ENCODE results near the gene HK3.

HK3 gene

DNA sequence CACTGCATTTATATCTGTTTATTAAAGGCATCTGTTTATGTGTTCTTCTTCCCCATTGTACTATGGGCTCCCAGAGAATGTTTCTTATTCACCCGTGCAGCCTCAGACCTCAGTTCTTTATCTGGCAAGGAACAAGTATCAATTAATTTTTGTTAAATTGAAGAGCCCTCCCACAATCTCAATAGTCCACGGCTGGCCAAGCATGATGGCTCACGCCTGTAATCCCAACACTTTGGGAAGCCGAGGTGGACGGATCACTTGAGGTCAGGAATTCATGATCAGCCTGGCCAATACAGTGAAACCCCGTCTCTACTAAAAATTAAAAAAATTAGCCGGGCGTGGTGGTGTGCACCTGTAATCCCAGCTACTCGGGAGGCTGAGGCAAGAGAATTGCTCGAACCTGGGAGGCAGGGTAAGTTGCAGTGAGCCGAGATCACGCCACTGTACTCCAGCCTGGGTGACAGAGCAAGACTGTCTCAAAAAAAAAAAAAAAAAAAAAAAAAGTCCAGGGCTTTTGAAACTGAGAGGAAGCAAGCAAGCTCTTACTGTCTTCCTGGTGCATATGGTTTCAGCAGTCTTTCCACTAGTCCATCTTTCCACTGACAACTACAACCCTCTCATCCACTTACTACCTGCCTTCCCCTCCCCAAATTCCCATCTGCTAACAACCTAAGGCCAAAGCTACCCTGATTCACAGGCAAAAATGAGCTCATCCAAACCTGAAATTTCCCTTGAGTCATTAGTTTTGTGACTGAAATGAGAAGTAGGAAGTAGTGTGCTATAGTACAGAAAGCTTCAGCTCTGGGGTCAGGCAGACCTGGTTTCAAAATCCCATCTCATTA lies 2.3 kb upstream of the HK3 start:
- no peak for DNase-seq

DNA sequence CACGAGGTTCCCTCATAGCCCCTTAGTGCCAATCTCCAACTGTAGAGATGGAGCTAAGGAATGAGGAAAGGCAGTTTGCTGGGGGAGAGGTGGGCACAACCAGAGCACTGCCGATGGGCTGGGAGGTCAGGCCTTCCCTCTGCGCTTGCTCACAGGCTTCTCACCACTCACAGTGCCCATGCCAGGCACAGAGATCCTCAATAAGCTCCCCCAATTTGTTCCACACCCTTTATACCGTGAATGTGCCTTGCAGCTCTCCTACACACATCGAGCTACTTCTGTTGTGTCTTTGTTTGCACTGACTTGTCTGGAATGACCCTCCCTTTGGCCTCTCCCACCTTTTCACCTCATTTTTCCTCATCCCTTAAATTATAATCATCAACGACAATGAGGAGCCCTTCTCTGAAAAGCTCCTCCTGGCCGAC lies 1.6 kb upstream of the HK3 start:
- DNase-seq: no peak

DNA sequence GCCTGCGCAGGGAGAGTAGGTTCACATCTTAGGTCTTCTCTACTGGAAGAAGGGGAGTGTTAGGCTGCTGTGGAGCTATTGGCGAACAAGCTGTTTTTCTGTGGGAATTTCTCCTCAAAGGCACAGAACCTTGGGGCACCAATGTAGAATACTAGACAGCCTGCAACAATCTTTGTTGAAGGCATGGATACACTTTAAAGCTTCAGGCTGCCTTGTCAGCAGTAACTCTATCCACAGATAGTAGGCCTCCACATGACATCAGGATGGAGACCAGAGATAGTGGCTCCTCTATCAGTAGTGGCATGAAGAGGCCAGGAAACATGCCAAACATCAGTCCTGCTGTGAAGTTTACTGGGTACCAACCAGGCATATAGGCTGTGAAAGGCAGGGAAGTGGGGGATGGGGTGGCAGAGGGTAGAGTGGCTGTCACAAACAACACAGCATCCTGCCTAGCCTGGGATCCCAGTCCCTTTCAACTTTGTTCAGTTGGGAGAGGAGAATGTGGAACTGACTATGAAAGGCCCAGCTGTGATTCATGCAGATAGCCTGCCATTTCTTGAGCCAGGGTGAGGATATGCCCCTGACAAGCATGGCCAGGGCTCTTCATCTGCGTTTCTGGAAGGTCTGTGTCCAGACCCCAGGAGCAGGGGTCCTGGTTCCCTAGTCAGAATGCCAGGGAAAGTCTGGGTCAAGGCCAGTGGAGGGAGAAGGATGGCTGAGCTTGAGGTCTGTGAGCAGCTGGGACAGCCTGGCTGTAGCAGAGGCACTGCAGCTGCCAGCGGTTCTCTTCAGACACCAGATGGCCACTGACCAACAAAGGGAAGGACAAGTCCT lies 1.0 kb upstream of the HK3 start:
- DNase-seq: no peak

DNA sequence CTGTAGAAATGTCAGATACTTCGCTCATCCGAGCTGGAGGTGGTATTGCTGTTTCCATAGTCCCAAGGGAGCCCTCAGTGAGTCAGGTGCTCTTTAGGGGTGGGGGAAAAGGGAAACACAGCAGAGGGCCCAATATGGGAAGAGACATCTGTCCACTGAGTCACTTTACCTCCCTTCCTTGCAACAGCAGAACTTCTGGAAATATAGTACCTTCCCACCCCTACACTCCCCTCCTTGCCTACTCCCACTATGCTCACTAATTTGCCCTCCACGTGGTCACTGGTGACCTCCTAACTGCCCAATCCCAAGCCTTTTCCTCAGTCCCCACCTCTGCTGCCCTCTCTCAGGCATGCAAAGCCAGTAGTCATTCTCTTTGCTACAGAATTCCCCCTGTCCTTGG lies 1.9 kb downstream of the HK3 start:
- no peak for DNase-seq

DNA sequence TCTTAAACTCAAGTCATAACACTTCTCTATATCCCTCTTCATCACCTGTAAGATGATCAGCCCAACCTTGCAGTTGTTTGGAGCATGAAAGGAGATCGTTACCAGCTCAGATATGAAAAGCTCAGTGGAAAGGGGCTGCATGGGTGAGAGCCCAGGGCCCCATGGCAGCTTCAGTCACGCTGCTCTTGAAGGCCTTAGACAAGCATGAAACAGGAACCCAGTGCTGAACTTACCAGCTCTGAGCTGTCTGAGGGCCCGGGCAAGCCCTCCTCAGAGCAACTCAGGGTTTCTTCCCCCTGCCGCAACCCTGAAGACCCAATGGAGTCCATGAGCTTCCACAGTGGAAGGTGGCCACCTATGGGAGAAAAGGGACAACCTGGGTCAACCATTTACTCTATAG lies 3.3 kb downstream of the HK3 start:
- no peak for DNase-seq

DNA sequence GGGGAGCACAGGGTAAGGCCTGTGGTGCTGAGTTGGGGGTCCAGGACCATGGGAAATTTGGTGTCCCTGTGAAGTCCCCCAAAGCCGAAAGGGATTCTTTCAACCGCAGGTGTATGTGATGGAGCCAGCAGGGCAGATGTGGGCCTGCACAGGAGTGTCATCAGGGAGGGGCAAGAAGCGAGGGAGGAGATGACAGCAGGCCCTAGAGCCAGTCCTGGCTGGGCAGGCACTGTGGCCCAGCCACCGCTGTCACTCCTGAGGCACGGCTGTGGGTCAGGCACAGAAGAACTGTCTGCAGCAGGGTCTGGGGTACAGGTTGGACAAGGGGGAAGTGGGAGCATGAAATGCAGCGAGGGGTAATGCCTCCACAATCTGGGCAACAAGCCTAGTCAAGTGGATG lies 4.8 kb downstream of the HK3 start:
- no peak for DNase-seq

DNA sequence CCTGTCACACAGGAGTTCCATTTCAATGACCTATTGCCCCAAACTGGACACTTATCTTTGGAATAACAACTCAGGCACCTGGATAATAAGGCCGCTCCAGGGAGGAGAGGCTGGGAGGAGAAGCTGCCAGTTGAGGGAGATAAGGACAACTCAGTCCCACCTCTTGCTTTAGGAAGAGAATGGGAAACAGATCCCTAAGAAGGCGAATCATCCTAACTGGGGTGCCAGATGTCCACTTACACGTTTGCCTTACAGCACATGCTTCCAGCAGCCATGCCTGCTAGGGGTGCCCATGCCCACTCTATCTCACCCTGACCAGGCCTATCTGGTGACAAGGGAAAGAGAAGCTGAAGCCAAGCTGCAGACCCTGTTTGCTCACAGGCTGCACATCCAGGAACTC lies 6.5 kb downstream of the HK3 start:
- DNase-seq: no peak

DNA sequence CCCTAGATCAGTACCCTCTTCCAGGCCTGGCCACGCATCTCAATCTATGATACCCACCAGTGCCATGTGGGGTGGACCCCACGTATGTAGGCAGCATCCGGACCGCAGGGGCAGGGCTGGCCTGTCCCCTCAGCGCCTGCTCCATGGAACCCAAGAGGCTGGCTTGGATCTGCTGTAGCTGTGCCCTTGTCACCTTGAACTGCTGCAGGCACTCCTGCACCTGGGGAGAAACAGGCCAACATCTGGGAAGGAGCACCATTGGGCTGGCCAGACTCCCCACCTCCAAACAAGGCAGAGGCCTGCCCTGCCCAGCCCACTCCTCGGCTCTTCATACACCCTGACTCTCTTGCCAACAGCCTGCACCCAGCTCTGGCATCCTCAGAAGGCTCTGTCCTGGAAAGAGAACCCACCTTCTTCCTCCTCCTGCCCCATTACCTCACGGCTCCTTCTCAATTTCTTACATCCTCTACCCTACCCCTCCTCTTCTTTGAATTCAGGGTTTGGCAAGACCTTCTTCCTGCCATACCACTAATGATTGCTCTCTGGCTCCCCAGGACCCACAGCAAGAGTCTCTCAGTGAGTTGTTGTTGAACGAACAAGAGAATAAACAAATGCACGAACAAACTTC lies 7.7 kb downstream of the HK3 start:
- no peak for DNase-seq

DNA sequence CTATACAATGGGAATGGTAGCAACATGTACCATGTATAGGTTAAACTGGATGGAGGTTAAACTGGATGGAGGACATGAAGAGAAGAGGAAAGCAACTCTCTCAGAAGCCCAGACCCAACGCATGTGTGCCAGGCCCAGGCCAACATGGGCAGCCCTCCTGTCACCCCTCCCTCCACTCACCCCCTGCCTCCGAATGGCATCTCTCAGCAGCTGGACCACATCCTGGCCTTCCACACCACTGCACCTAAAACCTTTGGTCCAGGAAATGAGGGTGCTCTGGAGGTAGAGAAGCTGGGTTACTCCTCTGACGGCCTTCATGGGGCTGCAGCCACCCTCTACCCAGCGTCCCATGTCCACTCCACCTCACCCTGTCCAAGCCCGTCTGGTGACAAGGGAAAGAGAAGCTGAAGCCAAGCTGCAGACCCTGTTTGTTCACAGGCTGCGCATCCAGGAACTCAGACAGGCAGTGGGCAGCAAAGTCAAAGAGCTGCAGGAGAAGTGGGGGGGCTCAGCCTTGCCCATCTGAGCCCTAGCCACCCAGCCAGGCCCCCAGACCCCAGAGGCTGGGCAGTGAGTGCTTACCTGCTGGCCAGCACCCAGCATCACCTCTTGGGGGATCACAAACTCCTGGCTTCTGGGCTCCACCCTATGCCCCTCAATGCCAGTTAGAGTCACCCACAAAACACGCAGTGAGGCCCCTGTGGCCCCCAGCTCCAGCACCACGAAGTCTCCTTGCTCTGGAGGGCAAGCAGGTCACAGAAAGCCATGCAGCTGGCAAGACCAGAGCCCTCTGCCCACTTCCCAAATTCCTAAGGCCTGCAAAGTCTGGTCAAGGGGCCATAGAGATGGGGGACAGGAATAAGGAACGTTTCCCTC lies 8.5 kb downstream of the HK3 start:
- DNase-seq: no peak

DNA sequence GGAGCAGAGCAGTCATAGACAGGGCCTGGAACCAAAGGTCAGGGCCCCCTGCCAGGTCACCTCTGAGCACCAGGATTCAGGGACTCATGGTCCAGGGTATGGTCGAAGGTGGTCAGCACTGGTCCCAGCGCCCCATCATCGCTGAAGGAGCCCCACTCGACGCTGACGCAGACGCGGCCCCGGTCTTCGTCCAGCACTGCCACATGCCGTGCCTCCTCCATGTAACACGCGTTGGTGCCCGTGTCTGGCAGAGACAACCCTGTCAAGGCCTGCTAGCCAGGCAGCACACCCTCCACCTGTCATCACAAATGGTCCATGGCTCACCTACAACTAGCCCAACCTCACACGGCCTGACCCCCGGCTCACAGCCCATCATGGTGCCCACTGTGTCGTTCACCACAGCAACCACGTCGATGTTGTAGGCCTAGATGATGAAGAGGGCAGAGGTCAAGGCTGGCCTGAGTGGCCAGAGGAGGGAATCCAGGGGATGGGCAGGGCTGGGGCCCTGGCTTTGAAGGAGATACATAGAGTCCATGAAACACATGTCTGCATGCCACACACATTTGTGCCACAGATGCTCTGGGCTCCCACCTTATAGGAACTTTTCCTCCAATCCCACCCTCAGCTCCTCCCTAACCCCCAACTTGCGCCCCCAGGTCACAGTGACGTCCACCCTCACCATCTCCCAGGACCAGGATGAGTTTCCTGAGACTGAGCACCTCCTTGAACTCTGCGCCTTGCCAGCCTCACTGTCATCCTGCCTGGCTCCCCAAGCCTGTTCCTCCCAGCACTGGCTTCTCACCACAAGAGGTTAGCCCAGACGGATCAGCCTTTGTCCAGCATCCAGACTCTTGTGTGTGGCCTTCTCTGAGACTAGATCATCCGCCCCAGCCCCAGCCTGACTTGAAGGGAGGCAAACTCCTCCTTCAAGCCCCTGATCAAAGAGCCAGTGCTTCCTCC lies 9.5 kb downstream of the HK3 start:
- DNase-seq: no peak

DNA sequence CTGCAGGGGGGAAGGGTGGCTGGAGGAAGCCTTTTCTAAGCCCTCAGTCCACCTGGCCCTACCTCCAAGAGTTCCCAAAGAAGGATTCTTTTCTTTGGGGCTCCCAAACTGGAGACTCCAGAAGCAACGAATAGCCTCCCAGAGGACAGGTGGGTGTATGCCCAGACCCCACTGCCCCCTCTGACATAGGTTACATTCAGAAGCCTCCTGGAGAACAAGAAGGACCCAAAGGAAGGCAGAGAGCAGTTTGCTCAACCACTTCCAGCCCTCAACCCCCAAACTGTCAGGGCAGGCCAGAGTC lies 10.3 kb downstream of the HK3 start:
- DNase-seq: no peak

DNA sequence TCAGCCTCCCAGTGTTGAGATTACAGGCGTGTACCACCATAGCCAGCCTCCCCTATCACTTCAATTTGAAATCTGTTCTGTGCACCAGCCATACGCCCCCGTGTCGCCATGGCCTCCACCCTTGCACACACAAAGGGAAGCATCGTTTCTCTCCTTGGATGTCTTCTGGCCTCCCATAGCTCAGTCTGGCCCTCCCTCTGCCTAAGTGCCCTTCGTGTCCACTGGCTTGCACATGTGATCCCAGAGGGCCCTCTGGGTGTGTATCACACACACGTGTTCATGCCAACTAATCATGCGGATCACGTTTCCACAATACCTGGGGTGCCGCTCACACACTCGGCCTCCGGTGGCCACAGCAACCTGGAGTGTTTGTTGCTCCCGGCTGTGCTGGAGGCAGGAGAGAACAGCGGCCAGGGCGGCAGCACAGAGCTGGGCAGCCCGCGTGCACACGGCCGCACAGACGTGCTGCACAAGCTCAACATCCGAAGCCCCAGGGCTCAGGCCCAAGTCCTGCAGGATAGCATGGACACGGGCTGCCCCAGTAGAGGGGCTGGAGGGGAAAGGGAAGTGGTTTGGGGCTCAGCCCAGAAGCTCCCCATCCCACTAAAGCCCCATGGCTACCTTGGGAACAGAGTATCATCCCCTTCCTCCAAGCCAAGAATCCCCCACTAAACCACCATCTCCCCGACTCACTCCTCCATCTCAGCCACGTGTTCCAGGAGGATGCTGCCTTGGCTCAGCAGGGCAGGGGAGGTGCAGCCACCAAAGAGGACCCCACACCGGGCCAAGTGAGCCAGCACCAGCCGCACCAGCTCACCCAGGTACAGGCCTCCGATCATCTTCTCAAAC lies 10.9 kb downstream of the HK3 start:
- no peak for DNase-seq

DNA sequence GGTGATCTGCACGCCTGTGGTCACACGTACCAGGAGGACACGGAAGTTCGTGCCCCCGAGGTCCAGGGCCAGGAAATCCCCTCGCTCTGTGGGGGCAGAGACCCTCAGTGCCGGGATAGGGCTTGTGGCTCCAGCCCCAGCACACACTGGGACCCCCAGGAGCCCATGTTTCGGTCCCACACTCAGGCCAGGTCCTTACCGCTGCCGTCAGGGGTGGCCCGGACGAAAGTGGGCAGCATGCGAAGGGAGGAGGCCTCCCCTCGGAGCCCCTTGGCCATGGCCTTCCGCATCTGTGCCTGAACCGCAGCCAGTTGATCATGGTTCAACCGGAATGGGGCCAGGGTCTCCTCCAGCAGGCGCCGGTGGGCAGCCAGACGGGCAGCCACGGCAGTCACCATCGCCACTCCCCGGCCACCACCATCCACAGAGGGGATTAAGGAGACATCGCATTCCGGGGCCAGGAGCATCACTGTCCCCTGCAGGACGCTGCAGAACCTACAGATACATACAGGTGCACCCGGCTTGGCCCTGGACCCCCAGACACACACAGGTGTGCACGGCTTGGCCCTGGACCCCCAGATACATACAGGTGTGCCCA lies 11.8 kb downstream of the HK3 start:
- DNase-seq: no peak

DNA sequence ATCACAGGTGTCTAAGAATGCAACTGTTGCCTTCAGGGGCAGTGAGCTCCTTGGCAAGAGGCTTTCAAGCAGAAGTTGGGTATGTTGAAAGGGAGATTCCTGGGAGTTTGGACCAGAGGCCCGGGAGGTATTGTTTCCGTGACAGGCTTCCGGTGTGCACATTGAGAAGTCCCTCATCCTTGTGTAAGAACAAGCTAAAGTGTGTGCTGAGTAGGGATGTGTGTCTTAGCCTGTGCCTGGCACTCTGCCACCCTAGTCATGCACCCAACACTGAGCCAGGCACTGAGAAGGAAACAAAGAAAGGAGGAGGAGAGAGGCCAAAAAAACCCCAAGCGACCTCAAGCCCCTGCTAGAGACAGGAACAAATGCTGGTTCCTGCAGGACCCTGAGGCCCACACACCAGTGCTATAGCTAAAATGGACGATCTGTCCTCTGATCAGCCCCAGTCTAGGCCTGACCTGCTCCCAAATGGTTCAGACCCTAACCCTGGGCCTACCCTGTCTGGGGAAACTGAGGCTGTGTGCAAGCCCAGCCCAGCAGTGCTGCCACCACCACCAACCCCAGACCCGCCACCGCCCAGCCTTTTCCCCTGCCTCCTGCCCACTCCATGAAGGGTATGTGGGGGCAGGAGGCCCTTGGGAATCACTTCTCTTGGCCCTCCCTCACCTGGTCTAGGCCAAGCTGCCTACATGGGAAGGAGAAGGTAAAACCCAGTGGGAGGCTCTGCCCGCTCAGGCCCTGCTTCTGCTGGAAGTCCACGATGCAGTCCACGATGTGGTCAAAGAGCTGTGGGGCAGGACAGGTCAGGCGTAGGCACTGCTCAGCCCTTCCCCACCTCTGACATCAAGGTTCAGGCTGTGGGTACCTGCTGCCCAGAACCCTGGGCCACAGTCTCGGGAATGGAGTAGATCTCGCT lies 12.6 kb downstream of the HK3 start:
- no peak for DNase-seq

DNA sequence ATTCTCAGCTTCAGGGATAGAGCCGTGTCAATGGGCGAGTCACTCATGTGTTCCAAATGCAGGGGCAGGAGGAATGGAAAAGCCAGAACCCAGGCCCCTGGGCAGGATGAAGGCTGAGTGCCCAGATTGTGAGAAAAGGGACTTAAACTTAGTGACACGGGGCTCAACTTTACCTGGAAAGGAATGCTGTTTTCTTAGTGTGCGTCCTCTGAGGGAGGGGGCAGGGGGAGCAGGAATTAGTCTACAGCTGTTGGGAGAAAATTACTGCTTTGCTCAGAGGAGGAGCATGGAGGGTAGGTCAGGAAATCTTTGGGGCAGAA lies 14.6 kb downstream of the HK3 start:
- no peak for DNase-seq

DNA sequence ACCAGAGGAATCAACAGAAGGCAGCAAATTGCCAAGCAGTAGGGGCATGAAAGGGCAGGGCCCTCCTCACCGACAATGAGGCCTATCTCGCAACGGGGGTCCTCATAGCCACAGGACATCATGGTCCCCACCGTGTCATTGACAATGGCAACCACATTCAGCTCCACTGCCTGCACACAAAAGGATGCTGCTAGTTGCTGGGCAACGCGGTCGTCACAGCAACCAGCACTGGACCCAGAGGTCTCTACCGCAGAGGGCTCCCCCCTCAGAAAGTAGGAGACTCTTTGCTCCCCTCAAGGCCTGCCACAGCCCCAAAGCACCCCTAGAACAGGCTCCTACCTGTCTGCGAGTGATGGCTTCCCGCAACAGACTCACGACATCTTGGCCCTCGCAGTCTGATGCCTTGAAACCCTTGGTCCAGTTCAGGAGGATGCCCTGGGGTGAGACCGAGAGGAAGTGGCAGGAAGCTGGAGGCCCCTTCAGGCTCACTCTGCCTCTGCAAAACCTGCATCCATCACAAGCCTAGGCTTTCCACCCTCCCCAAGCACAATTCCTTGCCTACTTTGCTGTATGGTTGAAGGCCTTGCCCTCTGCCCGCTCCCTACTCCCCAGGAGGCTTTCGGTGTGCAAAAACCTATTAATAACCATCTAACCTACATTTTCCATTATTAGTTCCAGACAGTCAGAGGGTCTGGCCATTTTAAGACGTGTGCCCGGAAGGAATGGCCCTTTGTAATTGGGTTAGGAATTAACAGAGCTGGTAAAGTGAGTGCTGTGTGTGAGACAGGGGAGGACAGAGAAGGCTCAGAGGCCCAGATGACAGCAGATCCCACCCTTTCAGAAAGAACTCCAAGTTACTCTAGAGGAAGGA lies 15.2 kb downstream of the HK3 start:
- DNase-seq: no peak

DNA sequence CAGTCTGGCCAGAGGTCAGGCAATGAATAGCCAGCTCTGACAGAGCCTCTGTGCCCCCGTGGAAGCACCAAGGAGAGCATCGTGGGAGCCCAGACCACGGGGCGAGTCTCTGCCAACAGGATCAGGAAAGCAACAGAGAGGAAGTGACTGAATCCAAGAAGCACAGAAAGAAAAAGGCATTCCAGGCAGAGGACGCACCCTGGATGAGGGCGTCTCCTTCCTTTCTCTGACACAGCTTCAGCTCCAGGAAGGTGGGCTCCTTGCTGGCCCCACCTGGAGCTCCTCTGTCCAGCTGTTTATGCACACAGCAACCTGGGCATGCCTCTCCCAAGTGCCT lies 16.6 kb downstream of the HK3 start:
- no peak for DNase-seq

DNA sequence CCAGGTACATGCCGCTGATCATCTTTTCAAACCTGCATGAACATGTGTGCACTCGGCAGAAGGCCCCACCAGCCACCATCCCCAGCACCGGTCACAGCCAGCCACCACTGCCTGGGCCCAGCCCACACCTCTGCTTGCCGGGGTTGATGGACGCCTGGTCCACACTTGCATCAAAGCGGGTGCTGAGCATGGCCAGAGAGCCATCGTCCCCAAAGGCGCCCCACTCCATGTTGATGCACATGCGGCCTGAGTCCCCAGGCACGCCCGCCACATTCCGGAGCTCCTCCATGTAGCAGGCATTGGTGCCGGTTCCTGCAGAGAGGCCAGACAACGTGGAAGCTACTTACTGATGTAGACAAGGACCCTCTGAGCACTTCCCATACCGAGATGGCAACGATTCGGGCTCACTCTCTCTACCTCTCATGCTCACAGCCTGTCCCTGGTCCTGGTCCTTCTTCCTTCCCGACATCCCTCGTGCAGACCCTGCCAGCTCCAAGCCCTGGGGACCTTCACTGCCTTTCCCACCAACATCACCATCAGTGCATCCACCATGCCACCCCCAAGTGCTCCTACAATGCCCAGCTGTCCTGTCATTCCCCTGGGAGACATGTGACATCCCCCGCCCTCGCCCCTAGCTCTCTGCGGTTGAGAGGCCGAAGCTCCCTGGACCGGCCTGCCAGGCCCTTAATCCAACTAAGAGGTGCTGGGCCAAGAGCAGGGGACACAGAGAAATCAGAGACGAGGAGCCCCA lies 17.2 kb downstream of the HK3 start:
- DNase-seq: no peak
